ENCODE data around the gene ADK.
"Not testable (repeated sequence)": the region's sequence is repeated elsewhere in the genome, so short reads cannot be mapped to it uniquely, and the experiment has no call there.

Gene ADK

GRCh38 chr10:74187237-74187636, 36.2 kb downstream of the ADK start:
- DNase-seq, result no peak

- DNase-seq, result not testable (repeated sequence)
Measured at GRCh38 chr10:74188617-74189016, 37.6 kb downstream of the ADK start.

GRCh38 chr10:74189999-74190421, 39.0 kb downstream of the ADK start:
- no peak for DNase-seq

- no peak for DNase-seq
Measured at GRCh38 chr10:74190494-74190893, 39.5 kb downstream of the ADK start.

GRCh38 chr10:74194545-74194944, 43.5 kb downstream of the ADK start:
- DNase-seq, result no peak

- DNase-seq, result no peak
Measured at GRCh38 chr10:74194999-74195398, 44.0 kb downstream of the ADK start.

GRCh38 chr10:74199315-74199714, 48.3 kb downstream of the ADK start:
- DNase-seq, result no peak

GRCh38 chr10:74202356-74202755, 51.3 kb downstream of the ADK start:
- DNase-seq, result no peak

- DNase-seq, result no peak
Measured at GRCh38 chr10:74206746-74207145, 55.7 kb downstream of the ADK start.

GRCh38 chr10:74207691-74208480, 56.9 kb downstream of the ADK start:
- DNase-seq, result no peak

GRCh38 chr10:74208997-74209396, 58.0 kb downstream of the ADK start:
- no peak for DNase-seq

GRCh38 chr10:74213019-74213418, 62.0 kb downstream of the ADK start:
- no peak for DNase-seq

- DNase-seq, result peak; percentile 53
Measured at GRCh38 chr10:74213571-74214162, 62.6 kb downstream of the ADK start.

GRCh38 chr10:74217110-74217509, 66.1 kb downstream of the ADK start:
- not testable (repeated sequence) for DNase-seq

GRCh38 chr10:74222467-74222866, 71.4 kb downstream of the ADK start:
- DNase-seq, result not testable (repeated sequence)

- DNase-seq, result no peak
Measured at GRCh38 chr10:74223755-74224529, 72.9 kb downstream of the ADK start.

- DNase-seq, result no peak
Measured at GRCh38 chr10:74227697-74228424, 76.8 kb downstream of the ADK start.

GRCh38 chr10:74231375-74231774, 80.4 kb downstream of the ADK start:
- no peak for DNase-seq

GRCh38 chr10:74233281-74233680, 82.3 kb downstream of the ADK start:
- no peak for DNase-seq

- DNase-seq, result no peak
Measured at GRCh38 chr10:74234569-74234968, 83.5 kb downstream of the ADK start.

GRCh38 chr10:74238031-74238431, 87.0 kb downstream of the ADK start:
- no peak for DNase-seq

GRCh38 chr10:74238516-74238915, 87.5 kb downstream of the ADK start:
- no peak for DNase-seq

- DNase-seq, result no peak
Measured at GRCh38 chr10:74243067-74243466, 92.0 kb downstream of the ADK start.

All from activated naive CD4-positive, alpha-beta T cell treated with Interleukin-2 at 50 U/mL for 16 hours (primary cell).